GM06990 (cell line): Measurements from ENCODE around the gene MYO18A.
A peak's percentile ranks its signal among the peaks of the same experiment; 100 is the strongest.
"Not testable (repeated sequence)": the region's sequence is repeated elsewhere in the genome, so short reads cannot be mapped to it uniquely, and the experiment has no call there.

Experiments
- DNase-seq: peaks from one replicate; pipeline ENCODE4 v3.0.0-alpha.2; 2011; ENCODE audit not compliant: insufficient read length; ENCODE audit errors: extremely low read depth
- H3K27me3 ChIP-seq: replicated peaks from 2 replicates; pipeline ENCODE4 v1.6.0; 2011; ENCODE audit warnings: low read length; ENCODE audit not compliant: control insufficient read depth, insufficient read depth
- H3K36me3 ChIP-seq: 2 replicates; pipeline ENCODE4 v1.5.1; 2011; ENCODE audit warnings: low read length; ENCODE audit not compliant: control insufficient read depth, insufficient read depth
- H3K4me3 ChIP-seq: replicated peaks from 2 replicates; pipeline ENCODE4 v1.5.1; 2011; ENCODE audit warnings: low read depth, mild to moderate bottlenecking, control low read depth, low read length
- CTCF ChIP-seq: IDR thresholded peaks from 2 replicates; pipeline ENCODE4 v1.5.1; 2011; ENCODE audit warnings: low read length, control low read depth, mild to moderate bottlenecking, inconsistent platforms; ENCODE audit not compliant: insufficient read depth, poor library complexity, severe bottlenecking

Gene MYO18A

GRCh38 chr17:29151567-29151966 is 28.6 kb downstream of the MYO18A start:
- DNase-seq, result no peak
- TF ChIP-seq CTCF, result no peak
- H3K4me3 ChIP-seq, result no peak overlapping the region

DNA sequence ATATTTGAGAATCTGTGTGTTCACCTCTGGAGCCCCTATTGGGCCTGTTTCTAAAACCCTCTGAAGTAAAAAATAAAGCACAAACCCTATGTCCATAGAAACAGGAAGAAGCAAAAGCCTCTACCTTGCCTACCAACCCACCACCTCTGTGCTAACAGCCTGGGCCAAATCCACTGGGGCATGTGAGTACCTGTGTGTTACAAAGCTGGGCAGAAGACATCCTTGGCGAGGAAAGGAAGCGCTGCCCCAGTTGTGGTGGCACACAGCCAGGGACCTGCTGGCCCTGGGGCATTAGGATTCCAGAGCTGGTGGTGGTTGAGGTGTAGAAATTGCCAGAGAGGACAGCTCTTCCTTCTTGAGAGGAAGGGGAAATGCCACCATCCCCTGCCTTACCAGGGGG is 30.0 kb downstream of the MYO18A start:
- Histone ChIP-seq H3K27me3 (no peaks in the 10 kb centered on the region), H3K4me3 (no peak overlapping the region), H3K36me3 (no peaks in the 10 kb centered on the region)
- no peak for DNase-seq
- no peak for TF ChIP-seq CTCF

More at GRCh38 chr17:29151567-29151966, 28.6 kb downstream of the MYO18A start:
- no peaks in the 10 kb centered on the region for H3K27me3 ChIP-seq
- H3K36me3 ChIP-seq, result no peaks in the 10 kb centered on the region

GRCh38 chr17:29149431-29150064 is 30.6 kb downstream of the MYO18A start:
- TF ChIP-seq CTCF, result no peak
- DNase-seq, result peak; percentile 60
- Histone ChIP-seq H3K36me3 (no peaks in the 10 kb centered on the region), H3K4me3 (peak overlapping the region; percentile 64), H3K27me3 (no peaks in the 10 kb centered on the region)

- Histone ChIP-seq H3K36me3 (no peaks in the 10 kb centered on the region), H3K27me3 (no peaks in the 10 kb centered on the region), H3K4me3 (peak overlapping the region; percentile 64)
- peak; percentile 94 for TF ChIP-seq CTCF
- DNase-seq, result peak; percentile 95
These were observed 31.3 kb downstream of the MYO18A start for GRCh38 chr17:29148790-29149430.

GRCh38 chr17:29148257-29148789 is 31.9 kb downstream of the MYO18A start:
- no peak for DNase-seq
- no peak for TF ChIP-seq CTCF
- Histone ChIP-seq H3K4me3 (peak overlapping the region; percentile 57), H3K27me3 (no peaks in the 10 kb centered on the region), H3K36me3 (no peaks in the 10 kb centered on the region)

- TF ChIP-seq CTCF, result no peak
- no peak overlapping the region for H3K4me3 ChIP-seq
- no peak for DNase-seq
- no peaks in the 10 kb centered on the region for H3K36me3 ChIP-seq
- no peaks in the 10 kb centered on the region for H3K27me3 ChIP-seq
These were observed 32.5 kb downstream of the MYO18A start for GRCh38 chr17:29147682-29148081.

GRCh38 chr17:29147228-29147627 is 33.0 kb downstream of the MYO18A start:
- not testable (repeated sequence) for H3K27me3 ChIP-seq, H3K4me3 ChIP-seq, DNase-seq, H3K36me3 ChIP-seq
